C4-2B (cell line): ENCODE measurements around the gene PRKAG2.

Experiments
- ZFX ChIP-seq: fragments of 450-650 bp; IDR thresholded peaks from 2 replicates; pipeline ENCODE4 v1.6.1; 2017
- TF ChIP-seq, protein P1 (sequence below): fragments of 450-650 bp; conservative IDR thresholded peaks from 2 replicates; pipeline ENCODE4 v1.5.1; 2017; ENCODE audit warnings: mild to moderate bottlenecking

DNA sequence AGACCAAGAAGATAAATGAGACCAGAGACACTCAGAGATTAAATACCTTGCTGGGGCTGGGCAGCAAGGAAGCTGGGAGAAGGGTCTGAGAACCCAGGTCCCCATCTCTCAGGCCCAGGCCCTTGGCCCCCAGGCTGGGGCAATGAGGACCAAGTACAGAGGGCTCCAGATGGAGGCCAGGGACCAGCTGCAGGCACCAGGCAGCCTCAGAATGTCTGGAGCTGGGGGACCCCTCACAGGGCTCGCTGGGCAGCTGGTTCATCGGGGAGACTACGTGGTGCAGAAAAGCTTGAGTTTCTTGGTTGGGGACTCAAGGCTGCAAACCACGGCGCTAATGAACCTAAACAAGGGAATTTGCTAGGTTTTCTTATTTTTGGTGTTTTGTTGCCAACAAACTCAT lies 75.6 kb downstream of the PRKAG2 start:
- TF ChIP-seq, protein P1, sequence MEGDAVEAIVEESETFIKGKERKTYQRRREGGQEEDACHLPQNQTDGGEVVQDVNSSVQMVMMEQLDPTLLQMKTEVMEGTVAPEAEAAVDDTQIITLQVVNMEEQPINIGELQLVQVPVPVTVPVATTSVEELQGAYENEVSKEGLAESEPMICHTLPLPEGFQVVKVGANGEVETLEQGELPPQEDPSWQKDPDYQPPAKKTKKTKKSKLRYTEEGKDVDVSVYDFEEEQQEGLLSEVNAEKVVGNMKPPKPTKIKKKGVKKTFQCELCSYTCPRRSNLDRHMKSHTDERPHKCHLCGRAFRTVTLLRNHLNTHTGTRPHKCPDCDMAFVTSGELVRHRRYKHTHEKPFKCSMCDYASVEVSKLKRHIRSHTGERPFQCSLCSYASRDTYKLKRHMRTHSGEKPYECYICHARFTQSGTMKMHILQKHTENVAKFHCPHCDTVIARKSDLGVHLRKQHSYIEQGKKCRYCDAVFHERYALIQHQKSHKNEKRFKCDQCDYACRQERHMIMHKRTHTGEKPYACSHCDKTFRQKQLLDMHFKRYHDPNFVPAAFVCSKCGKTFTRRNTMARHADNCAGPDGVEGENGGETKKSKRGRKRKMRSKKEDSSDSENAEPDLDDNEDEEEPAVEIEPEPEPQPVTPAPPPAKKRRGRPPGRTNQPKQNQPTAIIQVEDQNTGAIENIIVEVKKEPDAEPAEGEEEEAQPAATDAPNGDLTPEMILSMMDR: no peak
- TF ChIP-seq ZFX: no peak
